HEK293 (cell line): ENCODE measurements around the gene TSEN2.

Experiments
- CTCF ChIA-PET: fragments of 350-600 bp; formaldehyde crosslinking; extraction: SDS; loops from one replicate; lab custom pipeline; 2021; ENCODE audit warnings: antibody characterized with exemption; lab: Yijun Ruan, JAX
- POLR2A ChIA-PET: fragments of 300-600 bp; formaldehyde crosslinking; extraction: SDS; loops from one replicate; lab custom pipeline; 2020; ENCODE audit warnings: antibody characterized with exemption, inconsistent platforms; lab: Yijun Ruan, JAX
- H3K27ac ChIP-seq: fragments of 200-500 bp; sonication (Bioruptor generic); 2 replicates; pipeline ENCODE4 v1.5.1; 2014; ENCODE audit warnings: low read depth, low read length, control low read depth, inconsistent platforms; ENCODE audit errors: extremely low read depth
- H3K36me3 ChIP-seq, 2 experiments: fragments of 200-500 bp in 1 of 2; sonication (Bioruptor generic) in 1 of 2; 1 replicate in 1 of 2; 2 replicates in 1 of 2; pipeline ENCODE4 v1.5.1; 2014 to 2017; ENCODE audit warnings: inconsistent platforms in 2 of 2, low read length in 2 of 2; ENCODE audit not compliant: control insufficient read depth in 2 of 2, insufficient read depth in 1 of 2
- H3K4me1 ChIP-seq: fragments of 200-500 bp; sonication (Bioruptor generic); 2 replicates; pipeline ENCODE4 v1.5.1; 2014; ENCODE audit warnings: mild to moderate bottlenecking, low read length, inconsistent platforms; ENCODE audit not compliant: control insufficient read depth, insufficient read depth
- H3K4me3 ChIP-seq: 2 replicates; pipeline ENCODE4 v1.5.1; 2011; ENCODE audit warnings: low read depth, mild to moderate bottlenecking, control low read depth, low read length, moderate library complexity
- H3K9me3 ChIP-seq: fragments of 200-500 bp; sonication (Bioruptor generic); 2 replicates; pipeline ENCODE4 v1.5.1; 2014; ENCODE audit warnings: low read depth, low read length, inconsistent platforms; ENCODE audit not compliant: control insufficient read depth, insufficient read depth
- FEZF1 ChIP-seq: fragments of 450-650 bp; formaldehyde crosslinking; IDR thresholded peaks from 2 replicates; pipeline ENCODE4 v1.5.1; 2016; ENCODE audit warnings: missing biosample characterization, missing genetic modification characterization
- GFI1B ChIP-seq: fragments of 450-650 bp; formaldehyde crosslinking; IDR thresholded peaks from 2 replicates; pipeline ENCODE4 v1.5.1; 2016; ENCODE audit warnings: missing biosample characterization, missing genetic modification characterization
- ZFHX2 ChIP-seq: fragments of 450-650 bp; formaldehyde crosslinking; conservative IDR thresholded peaks from 2 replicates; pipeline ENCODE4 v1.5.1; 2016; ENCODE audit warnings: missing biosample characterization, missing genetic modification characterization
- ZNF169 ChIP-seq: fragments of 450-650 bp; formaldehyde crosslinking; IDR thresholded peaks from 2 replicates; pipeline ENCODE4 v1.5.1; 2016; ENCODE audit warnings: missing biosample characterization, missing genetic modification characterization
- ZNF223 ChIP-seq: fragments of 450-650 bp; formaldehyde crosslinking; IDR thresholded peaks from 2 replicates; pipeline ENCODE4 v1.5.1; 2016; ENCODE audit warnings: missing biosample characterization, missing genetic modification characterization
- ZNF311 ChIP-seq: fragments of 450-650 bp; formaldehyde crosslinking; IDR thresholded peaks from 2 replicates; pipeline ENCODE4 v1.5.1; 2017; ENCODE audit warnings: missing biosample characterization, missing genetic modification characterization, borderline replicate concordance
- ZNF530 ChIP-seq: fragments of 450-650 bp; formaldehyde crosslinking; IDR thresholded peaks from 2 replicates; pipeline ENCODE4 v1.5.1; 2016; ENCODE audit warnings: low read depth, missing biosample characterization, missing genetic modification characterization
- ZNF544 ChIP-seq: fragments of 450-650 bp; formaldehyde crosslinking; IDR thresholded peaks from 2 replicates; pipeline ENCODE4 v1.5.0; 2017; ENCODE audit warnings: missing biosample characterization, missing genetic modification characterization
- ZNF548 ChIP-seq: fragments of 450-650 bp; formaldehyde crosslinking; IDR thresholded peaks from 2 replicates; pipeline ENCODE4 v1.5.1; 2016; ENCODE audit warnings: missing biosample characterization, missing genetic modification characterization
- ZNF654 ChIP-seq: fragments of 450-650 bp; formaldehyde crosslinking; IDR thresholded peaks from 2 replicates; pipeline ENCODE4 v1.5.1; 2016; ENCODE audit warnings: low read depth, missing biosample characterization, missing genetic modification characterization
- ZNF776 ChIP-seq: fragments of 450-650 bp; formaldehyde crosslinking; IDR thresholded peaks from 2 replicates; pipeline ENCODE4 v1.5.0; 2017; ENCODE audit warnings: missing biosample characterization, missing genetic modification characterization, borderline replicate concordance
- TF ChIP-seq, protein P1 (sequence below): fragments of 450-650 bp; formaldehyde crosslinking; IDR thresholded peaks from 2 replicates; pipeline ENCODE4 v1.5.1; 2017; ENCODE audit warnings: missing biosample characterization, missing genetic modification characterization
- TF ChIP-seq, protein P2 (sequence below): fragments of 450-650 bp; formaldehyde crosslinking; IDR thresholded peaks from 2 replicates; pipeline ENCODE4 v1.5.0; 2017; ENCODE audit warnings: missing biosample characterization, missing genetic modification characterization, borderline replicate concordance
- TF ChIP-seq, protein P3 (sequence below): fragments of 450-650 bp; IDR thresholded peaks from 2 replicates; pipeline ENCODE4 v1.5.1; 2018; ENCODE audit warnings: missing biosample characterization, missing genetic modification characterization
- TF ChIP-seq, protein P4 (sequence below): fragments of 450-650 bp; formaldehyde crosslinking; IDR thresholded peaks from 2 replicates; pipeline ENCODE4 v1.5.1; 2016; ENCODE audit warnings: missing biosample characterization, missing genetic modification characterization

The TSEN2 gene

DNA sequence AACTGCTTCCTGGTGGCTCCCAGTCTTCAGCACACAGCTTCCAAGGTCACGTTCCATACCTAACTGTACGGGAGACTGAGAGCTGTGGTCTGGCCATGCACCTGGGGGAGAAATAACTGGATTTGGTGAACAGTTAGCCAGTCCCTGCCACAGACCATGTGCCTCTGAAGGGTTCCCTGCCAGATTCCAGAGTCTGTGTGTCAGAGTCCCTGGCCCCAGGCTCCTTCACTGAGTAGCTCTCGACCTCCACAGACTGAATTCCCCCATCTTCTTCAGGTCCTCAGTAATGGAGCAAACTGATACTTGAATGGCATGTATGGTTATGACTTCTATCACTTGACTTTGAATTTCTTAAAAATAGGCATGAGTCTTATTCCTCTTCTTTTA is 43.5 kb downstream of the TSEN2 start:
- ChIA-PET POLR2A (no interaction called here), CTCF (interaction anchor here (0.6 kb wide), 1 partner anchor 451 kb away, joined by 3 read pairs; no protein-coding TSS in a partner anchor)
- H3K36me3 ChIP-seq: peaks cover 18 to 70% of the 10 kb centered on the region in 2 experiments; a peak in 2 of 3 replicates
- TF ChIP-seq ZNF223: no peak
- no peak for TF ChIP-seq FEZF1 (tag by site-specific recombination)
- TF ChIP-seq, protein P1, sequence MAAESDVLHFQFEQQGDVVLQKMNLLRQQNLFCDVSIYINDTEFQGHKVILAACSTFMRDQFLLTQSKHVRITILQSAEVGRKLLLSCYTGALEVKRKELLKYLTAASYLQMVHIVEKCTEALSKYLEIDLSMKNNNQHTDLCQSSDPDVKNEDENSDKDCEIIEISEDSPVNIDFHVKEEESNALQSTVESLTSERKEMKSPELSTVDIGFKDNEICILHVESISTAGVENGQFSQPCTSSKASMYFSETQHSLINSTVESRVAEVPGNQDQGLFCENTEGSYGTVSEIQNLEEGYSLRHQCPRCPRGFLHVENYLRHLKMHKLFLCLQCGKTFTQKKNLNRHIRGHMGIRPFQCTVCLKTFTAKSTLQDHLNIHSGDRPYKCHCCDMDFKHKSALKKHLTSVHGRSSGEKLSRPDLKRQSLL: no peak
- TF ChIP-seq, protein P2, sequence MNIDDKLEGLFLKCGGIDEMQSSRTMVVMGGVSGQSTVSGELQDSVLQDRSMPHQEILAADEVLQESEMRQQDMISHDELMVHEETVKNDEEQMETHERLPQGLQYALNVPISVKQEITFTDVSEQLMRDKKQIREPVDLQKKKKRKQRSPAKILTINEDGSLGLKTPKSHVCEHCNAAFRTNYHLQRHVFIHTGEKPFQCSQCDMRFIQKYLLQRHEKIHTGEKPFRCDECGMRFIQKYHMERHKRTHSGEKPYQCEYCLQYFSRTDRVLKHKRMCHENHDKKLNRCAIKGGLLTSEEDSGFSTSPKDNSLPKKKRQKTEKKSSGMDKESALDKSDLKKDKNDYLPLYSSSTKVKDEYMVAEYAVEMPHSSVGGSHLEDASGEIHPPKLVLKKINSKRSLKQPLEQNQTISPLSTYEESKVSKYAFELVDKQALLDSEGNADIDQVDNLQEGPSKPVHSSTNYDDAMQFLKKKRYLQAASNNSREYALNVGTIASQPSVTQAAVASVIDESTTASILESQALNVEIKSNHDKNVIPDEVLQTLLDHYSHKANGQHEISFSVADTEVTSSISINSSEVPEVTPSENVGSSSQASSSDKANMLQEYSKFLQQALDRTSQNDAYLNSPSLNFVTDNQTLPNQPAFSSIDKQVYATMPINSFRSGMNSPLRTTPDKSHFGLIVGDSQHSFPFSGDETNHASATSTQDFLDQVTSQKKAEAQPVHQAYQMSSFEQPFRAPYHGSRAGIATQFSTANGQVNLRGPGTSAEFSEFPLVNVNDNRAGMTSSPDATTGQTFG (tag by site-specific recombination): no peak
- no peak for TF ChIP-seq GFI1B (tag by site-specific recombination)
- TF ChIP-seq, protein P3, sequence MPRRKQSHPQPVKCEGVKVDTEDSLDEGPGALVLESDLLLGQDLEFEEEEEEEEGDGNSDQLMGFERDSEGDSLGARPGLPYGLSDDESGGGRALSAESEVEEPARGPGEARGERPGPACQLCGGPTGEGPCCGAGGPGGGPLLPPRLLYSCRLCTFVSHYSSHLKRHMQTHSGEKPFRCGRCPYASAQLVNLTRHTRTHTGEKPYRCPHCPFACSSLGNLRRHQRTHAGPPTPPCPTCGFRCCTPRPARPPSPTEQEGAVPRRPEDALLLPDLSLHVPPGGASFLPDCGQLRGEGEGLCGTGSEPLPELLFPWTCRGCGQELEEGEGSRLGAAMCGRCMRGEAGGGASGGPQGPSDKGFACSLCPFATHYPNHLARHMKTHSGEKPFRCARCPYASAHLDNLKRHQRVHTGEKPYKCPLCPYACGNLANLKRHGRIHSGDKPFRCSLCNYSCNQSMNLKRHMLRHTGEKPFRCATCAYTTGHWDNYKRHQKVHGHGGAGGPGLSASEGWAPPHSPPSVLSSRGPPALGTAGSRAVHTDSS (tag by site-specific recombination): no peak
- TF ChIP-seq ZNF169: no peak
- no peak for TF ChIP-seq ZNF530 (tag by site-specific recombination)
- TF ChIP-seq, protein P4, sequence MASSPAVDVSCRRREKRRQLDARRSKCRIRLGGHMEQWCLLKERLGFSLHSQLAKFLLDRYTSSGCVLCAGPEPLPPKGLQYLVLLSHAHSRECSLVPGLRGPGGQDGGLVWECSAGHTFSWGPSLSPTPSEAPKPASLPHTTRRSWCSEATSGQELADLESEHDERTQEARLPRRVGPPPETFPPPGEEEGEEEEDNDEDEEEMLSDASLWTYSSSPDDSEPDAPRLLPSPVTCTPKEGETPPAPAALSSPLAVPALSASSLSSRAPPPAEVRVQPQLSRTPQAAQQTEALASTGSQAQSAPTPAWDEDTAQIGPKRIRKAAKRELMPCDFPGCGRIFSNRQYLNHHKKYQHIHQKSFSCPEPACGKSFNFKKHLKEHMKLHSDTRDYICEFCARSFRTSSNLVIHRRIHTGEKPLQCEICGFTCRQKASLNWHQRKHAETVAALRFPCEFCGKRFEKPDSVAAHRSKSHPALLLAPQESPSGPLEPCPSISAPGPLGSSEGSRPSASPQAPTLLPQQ (tag by site-specific recombination): no peak
- H3K4me1 ChIP-seq: no peaks in the 10 kb centered on the region
- H3K27ac ChIP-seq: no peak overlapping the region
- H3K9me3 ChIP-seq: no peaks in the 10 kb centered on the region
- no peak overlapping the region for H3K4me3 ChIP-seq

DNA sequence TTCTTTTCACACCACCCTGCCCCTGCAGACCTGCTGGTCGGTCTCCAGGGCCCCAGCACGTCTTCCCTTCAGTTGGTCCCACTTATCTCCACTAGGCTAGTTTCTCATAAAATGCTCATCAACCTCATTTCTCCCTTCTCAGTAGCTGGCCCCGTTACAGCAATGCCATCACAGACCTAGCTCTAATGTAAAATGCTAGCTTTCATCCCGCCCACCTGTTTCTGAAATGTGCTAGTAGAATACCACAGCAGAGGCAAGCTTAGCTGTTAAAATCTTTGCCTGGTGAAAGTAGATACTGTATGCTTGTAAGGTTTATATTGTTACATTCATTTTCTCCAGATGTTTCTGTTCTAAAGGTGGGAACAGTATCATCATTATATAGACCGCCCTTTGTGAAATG is 47.9 kb downstream of the TSEN2 start:
- Histone ChIP-seq H3K4me1 (no peaks in the 10 kb centered on the region), H3K36me3 (peaks cover 6 to 55% of the 10 kb centered on the region in 2 experiments; a peak in 2 of 3 replicates), H3K9me3 (no peaks in the 10 kb centered on the region), H3K4me3 (no peak overlapping the region), H3K27ac (no peak overlapping the region)
- ChIA-PET CTCF (interaction anchor here (0.7 kb wide), 1 partner anchor 21 kb away, joined by 4 read pairs; no protein-coding TSS in a partner anchor), POLR2A (no interaction called here)
- no peak for TF ChIP-seq ZNF776 (tag by site-specific recombination)
- TF ChIP-seq ZFHX2: 0 out of 2 replicates have a peak, but pooled peaks have one; percentile 11
- TF ChIP-seq ZNF311: no peak

DNA sequence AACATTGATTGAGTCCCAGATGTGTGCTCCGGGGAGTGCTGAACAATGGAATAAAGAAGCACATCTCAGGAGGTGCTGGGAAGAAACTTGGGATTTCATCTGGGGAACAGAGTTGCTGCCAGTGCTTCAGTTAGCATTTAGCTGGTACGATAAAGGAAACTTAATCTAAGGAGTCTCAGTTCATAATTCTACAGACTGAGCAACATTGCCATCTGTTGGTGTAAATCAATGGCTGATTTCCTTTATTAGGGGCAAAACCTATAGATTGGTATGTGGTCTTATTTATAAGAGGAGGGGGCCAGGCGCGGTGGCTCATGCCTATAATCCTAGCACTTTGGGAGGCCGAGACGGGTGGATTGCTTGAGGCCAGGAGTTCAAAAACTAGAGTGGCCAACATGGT is 52.1 kb downstream of the TSEN2 start:
- peaks cover 7 to 45% of the 10 kb centered on the region in 2 experiments; a peak in 2 of 3 replicates for H3K36me3 ChIP-seq
- no peaks in the 10 kb centered on the region for H3K9me3 ChIP-seq
- H3K4me1 ChIP-seq: no peaks in the 10 kb centered on the region
- ChIA-PET CTCF (no interaction called here), POLR2A (interaction anchor here (0.7 kb wide), 1 partner anchor 361 kb away, joined by 3 read pairs; no protein-coding TSS in a partner anchor)
- TF ChIP-seq ZNF654 (tag by site-specific recombination) (peak; percentile 40), ZNF548 (no peak), ZNF544 (no peak)
- no peak overlapping the region for H3K27ac ChIP-seq
- H3K4me3 ChIP-seq: no peak overlapping the region
